ENCODE results near the gene PECR.
"Not testable (repeated sequence)": the region's sequence is repeated elsewhere in the genome, so short reads cannot be mapped to it uniquely, and the experiment has no call there.

PECR gene

DNA sequence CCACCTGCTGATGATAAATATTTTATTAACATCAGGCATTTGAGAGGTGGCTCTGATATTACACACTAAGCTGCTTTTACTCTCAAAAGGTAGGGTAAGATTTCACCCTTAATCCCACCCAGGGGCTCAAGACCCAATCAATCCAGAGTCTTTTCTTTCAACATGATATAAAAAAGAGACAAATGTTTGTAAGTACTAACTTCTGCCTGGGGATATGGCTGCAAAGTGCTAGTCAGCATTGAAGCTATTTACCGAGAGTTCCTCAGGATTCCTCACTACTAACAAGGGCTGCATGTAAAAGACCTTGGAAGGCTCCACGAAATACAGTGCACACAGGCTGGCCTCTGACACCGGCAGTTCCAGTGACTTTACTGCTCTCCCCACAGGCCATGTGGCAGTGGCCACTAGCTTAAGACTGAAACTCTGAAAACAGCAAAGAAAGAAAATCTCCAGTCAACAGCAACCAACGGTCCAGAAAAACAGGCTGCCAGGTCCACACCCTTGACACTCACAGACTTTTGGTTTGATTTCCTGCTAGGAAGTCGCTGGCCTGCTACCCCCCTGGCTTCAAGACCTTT, 79.4 kb downstream of the PECR start:
- DNase-seq (ENCODE audit: low read depth, low spot score), result no peak

DNA sequence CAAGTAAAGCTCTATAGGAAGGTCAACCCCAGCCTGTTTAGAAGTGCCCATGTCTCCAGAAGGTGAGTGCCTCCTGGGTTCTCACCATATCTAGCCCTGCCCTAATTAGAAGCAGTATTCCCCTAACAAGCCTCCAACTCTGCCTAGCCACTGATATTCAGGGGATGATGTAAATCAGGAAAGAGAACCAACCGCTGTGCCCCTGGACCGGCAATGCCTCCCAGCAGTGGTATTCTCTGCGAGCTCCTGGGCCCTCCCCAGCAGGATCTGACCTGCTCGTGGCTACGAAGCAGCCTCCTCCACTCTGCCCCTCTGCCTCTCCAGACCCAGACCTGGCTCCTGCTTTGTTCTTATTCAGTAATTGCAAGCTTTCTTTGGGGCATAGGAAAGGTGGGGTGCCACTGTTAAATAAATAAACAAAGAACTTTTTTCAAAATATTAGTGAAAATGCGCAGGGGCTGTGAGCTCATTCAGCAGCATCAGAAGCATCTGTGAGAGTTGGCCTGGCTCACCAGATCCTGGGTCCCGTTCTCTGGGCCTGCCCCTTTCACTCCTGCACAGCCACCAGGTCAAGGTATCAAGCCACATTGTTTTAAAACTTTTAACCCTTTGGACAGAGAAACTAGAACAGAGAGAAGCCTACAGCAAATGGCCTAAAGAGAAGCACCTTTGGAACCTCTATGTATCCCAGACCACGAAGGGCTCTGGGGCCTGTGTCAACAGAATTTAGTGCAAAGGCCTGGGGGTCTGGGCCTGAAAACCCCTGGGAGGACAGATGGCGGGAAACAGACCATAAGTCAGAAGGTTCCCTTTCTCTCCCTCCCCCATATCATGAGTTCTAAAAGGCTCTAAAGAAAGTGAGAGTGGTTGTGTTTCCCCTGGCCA, 80.2 kb downstream of the PECR start:
- no peak for DNase-seq (ENCODE audit: low read depth, low spot score)

DNA sequence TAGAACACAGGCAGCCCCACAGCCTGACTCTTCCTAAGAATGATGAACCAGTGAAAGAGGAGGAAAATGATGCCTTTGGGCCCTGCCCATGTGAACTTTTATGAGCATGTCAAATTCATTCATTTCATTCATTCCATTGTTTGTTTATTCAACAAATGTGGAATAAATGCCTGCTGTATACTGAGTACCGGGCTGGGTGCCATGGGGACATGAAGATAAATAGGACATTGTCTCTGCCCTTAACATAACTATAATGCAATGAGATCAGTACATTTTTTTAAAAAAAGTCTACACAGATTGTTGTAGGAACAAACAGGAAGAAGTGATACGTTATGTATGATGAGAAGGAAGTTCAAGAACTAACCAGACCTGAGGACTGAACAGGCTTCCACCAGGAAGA, 83.0 kb downstream of the PECR start:
- DNase-seq (ENCODE audit: low read depth, low spot score), result no peak

DNA sequence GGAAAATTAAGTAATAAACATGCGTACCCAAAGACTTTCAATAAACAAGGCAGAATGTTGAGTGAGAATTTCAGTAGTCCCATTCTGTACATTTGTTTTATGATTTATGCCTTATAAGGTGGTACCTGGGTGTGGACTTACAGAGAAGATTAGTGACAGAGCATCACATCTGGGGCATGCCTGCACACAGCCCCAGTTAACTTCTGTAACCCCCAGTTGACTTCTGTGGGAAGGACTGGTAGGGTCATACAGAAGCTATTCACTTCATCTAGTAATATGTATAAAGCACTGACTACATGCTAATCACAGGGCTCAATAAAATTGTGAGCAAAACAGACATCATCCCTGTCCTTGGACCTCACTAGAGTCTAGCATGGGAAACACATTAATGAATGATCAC, 84.4 kb downstream of the PECR start:
- no peak for DNase-seq (ENCODE audit: low read depth, low spot score)

DNA sequence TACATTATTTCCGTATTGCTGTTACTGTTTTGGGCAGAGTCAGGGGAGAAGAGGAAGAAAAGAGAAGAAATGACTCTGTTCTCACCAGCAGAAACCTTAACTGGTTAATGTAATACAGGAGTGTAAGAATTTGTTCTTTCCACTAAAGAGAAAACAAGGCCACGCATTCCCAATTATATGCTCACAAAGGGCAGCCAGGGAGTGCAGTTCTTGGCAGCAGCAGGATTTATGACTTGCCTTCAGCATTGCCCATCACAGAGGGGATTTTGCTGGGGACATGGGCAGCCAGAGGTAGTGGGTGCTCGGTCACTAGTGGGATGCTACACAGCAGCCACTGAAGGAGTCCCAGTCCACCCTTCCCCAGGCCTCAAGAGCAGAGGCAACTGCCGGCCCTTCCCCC, 86.7 kb downstream of the PECR start:
- DNase-seq (ENCODE audit: low read depth, low spot score), result no peak

DNA sequence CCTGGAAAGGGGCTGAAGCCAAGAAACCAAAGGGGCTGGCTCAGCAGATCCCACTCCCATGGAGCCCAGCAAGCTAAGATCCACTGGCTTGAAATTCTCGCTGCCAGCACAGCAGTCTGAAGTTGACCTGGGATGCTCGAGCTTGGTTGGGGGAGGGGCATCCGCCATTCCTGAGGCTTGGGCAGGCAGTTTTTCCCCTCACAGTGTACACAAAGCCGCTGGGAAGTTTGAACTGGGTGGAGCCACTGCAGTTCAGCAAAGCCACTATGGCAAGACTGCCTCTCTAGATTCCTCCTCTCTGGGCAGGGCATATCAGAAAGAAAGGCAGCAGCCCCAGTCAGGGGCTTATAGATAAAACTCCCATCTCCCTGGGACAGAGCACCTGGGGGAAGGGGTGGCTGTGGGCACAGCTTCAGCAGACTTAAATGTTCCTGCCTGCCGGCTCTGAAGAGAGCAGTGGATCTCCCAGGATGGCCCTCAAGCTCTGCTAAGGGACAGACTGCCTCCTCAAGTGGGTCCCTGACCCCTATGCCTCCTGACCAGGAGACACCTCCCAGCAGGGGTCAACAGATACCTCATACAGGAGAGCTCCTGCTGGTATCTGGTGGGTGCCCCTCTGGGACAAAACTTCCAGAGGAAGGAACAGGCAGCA, 92.9 kb downstream of the PECR start:
- not testable (repeated sequence) for DNase-seq (ENCODE audit: low read depth, low spot score)

Data from activated CD4-positive, CD25-positive, alpha-beta regulatory T cell treated with anti-CD3 and anti-CD28 coated beads, Interleukin-2, amount 50 U/mL, for 16 hours (primary cell).